Activated CD4-positive, alpha-beta T cell treated with anti-CD3 and anti-CD28 coated beads, Interleukin-2, amount 50 U/mL, for 16 hours (primary cell): ENCODE data around the gene SSNA1.

Experiments
- DNase-seq: peaks from one replicate; pipeline ENCODE4 v3.0.0-alpha.2; 2020

The SSNA1 gene

DNA sequence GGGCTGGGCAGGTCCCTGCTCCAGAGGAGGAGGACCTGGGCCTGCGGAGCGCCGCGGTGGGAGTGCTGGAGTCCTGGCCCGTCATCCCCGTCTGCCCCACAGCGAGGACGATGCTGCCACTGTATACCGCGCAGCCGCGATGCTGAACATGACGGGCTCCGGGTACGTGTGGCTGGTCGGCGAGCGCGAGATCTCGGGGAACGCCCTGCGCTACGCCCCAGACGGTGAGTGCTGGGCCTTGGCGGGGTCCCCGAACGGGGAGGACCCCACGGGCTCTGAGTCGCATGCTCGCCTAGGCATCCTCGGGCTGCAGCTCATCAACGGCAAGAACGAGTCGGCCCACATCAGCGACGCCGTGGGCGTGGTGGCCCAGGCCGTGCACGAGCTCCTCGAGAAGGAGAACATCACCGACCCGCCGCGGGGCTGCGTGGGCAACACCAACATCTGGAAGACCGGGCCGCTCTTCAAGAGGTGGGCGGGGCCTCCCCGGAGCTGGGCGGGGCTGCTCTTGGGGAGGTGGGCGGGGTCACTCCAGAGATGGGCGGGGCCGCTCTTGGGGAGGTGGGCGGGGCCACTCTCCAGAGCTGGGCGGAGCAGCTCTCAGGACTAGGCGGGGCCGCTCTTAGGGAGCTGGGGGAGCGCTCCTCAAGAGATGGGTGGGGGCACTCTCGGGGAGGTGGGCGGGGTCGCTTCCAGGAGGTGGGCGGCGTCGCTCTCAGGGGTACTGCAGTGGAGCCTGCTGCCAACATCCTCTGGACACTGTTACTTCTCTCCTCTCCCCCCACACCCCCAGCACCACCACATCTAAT, 31.7 kb upstream of the SSNA1 start:
- peak; percentile 54 for DNase-seq

DNA sequence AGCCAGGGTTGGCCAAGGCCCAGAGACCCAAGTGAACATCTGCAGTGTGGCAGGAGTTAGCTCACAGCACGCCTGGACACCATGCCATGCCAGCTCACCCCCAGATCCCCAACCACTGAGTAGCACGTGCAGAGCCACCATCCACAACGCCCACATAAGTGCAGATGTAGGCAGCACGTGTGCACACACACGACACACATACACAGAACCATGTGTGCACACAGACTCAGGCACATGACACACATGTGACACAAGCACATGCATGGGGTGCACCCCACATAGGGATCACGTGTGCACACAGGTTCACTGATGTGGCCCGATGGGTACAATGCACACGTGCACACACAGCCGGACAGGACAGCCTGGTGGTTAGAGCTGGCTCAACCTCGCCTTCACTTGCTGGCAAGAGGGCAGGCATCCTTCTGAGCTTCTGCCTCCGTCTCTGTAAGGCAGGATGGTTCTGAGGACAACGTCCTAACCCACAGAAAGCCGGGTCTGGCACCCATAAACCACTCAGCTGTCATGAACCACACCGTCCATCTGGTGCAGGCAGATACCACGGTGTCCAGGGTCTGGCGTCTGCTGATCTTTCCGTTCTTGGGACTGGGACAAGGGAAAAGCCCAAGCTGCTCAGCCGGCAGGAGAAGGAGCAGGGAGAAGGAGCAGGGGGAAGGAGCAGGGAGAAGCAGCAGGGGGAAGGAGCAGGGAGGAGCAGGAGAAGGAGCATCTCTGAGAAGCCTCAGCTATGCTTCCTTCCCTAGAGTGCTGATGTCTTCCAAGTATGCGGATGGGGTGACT, 30.7 kb upstream of the SSNA1 start:
- no peak for DNase-seq

DNA sequence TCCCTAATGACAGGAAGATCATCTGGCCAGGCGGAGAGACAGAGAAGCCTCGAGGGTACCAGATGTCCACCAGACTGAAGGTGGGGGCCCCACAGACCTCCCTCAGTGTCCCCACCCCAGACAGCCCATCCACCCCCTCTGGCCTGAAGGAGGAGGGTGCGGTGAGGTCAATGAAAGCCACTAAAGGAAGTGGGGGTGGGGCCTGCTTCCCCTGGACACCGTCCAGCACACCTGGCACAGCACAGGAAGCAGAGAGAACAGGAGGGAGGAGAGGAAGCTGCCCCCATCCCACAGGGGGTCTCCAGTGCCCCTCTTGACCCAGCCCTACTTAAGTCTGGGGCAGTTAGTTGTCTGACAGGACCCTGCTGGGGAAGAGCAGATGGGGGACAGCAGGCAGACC, 29.9 kb upstream of the SSNA1 start:
- no peak for DNase-seq

DNA sequence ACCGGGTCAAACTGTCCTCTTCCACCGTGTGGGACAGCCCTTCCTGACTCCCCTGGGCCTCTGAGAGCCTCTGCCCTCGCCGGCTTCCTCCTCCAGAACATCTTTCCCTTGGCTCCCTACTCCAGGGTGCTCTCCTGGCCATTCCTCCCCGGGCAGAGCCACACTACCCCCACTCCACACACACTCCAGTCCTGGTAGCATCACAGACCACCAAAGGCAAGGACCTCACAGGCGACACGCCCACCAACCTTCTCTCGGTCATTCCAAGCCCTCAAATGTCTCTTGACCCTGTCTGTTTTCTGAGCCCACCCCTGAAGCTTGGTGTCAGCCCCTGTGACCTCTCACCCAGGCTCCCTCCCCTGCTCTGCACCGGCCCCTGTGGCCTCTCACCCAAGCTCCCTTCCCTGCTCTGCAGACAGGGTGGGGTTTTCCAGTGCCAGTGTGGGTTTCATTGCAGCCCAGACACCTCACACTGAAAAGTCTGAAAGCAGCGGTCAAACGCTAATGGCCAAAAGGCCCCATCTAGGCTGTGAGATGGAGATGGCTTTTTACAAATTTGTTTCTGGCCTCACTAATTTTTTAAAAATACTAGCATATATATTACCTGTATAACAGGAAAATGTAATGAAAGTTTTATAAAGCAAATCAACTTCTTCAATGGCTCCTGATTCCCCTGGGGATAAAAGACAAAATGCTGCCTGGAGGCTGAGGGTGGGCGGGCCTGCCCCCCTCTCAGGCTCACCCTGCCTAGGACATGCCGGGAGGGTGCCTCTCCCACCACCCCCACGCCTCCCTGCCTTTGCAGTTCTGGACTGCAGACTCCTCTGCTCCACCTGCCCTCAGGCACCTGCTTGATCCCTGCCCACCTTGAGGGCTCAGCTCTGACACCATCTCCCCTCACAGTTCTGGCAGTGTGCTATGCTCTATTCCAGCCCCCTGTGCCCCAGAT, 29.1 kb upstream of the SSNA1 start:
- DNase-seq, result no peak

DNA sequence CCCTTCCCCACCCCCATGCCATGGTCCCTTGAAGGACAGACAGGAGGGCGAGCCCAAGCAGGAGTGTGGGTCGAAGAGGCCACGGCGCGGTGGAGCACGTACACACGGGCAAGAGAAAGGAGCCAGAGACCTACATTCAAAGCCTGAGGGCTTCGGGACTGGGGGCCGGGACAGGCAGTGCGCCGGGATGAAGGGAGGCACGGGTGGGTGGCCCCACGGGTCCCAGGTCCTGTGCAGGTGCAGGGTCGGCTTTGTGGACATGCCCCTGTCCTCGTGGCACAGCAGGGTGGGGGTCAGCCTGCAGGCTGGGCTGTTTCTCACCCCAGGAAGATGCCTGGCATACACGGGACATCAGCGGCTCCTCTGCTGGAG, 28.4 kb upstream of the SSNA1 start:
- no peak for DNase-seq

DNA sequence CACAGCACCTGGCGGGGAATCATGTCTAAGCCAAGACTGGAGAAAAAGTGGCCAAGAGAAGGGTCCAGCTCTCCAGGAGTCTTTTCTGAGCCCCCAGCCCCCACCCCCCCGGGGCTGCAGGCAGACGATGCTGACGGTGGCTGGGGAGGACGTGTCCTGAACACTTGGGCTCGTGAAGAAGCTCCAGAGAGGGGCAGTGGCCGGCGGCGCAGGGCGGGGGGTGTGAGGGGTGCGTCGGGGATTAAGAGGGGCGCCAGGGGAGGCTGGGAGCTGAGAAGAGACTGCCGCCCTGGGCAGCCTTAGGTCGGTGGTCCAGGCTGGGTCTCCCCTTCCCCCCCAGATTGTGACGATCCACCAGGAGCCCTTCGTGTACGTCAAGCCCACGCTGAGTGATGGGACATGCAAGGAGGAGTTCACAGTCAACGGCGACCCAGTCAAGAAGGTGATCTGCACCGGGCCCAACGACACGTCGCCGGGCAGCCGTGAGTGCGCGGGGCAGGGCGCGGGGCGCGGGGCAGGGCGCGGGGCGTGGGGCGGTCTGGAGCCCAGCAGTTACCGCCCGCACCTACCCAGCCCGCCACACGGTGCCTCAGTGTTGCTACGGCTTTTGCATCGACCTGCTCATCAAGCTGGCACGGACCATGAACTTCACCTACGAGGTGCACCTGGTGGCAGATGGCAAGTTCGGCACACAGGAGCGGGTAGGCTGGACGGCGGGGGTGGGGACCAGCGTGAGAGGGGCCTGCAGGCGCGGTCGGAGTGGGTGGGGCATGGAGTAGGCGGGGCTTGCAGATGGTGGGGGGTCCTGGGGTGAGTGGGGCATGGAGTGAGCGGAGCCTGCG, 27.5 kb upstream of the SSNA1 start:
- DNase-seq, result no peak

DNA sequence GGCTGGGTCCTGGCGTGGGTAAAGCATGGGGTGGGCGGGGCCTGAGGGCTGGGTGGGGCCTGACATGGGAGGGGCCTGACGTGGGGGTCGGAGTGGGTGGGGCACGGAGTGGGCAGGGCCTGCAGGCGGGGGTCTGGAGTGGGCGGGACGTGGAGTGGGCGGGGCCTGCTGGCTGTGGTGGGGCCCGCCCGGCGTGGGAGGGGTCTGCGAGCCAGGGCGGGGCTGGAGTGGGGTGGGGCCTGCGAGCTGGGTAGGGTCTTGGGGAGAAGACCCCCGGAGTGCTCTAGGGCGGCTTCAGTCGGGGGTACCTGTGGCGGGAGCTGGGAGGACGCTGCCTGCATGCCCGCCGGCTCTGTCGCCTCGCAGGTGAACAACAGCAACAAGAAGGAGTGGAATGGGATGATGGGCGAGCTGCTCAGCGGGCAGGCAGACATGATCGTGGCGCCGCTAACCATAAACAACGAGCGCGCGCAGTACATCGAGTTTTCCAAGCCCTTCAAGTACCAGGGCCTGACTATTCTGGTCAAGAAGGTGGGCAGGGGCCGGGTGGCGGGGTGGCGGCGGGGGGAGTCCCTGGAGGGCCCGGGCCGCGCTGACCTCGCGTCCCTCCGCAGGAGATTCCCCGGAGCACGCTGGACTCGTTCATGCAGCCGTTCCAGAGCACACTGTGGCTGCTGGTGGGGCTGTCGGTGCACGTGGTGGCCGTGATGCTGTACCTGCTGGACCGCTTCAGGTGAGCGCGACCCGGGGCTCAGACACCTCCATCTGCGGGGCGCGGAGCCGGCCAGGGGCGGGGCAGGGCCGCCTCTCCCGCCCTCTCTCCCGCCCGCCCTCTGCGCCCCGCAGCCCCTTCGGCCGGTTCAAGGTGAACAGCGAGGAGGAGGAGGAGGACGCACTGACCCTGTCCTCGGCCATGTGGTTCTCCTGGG, 26.7 kb upstream of the SSNA1 start:
- no peak for DNase-seq

DNA sequence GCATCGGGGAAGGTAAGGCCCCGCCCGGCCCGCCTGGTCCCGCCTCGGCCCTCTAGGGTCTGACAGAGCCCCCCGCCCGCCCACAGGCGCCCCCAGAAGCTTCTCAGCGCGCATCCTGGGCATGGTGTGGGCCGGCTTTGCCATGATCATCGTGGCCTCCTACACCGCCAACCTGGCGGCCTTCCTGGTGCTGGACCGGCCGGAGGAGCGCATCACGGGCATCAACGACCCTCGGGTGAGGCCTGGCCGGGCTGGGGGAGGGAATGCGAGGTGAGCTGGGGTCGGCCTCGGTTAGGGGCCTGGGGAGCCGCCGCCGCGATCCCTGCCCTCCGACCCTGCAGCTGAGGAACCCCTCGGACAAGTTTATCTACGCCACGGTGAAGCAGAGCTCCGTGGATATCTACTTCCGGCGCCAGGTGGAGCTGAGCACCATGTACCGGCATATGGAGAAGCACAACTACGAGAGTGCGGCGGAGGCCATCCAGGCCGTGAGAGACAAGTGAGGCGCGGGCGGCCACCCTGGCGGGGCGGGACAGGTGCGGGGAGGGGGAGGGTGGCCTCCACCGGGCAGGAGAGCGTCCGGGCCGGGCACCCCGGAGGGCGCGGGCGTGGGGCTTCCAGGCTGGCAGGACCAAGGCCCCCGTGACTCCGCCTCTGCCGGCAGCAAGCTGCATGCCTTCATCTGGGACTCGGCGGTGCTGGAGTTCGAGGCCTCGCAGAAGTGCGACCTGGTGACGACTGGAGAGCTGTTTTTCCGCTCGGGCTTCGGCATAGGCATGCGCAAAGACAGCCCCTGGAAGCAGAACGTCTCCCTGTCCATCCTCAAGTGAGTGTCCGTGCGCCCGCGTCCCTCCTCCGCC, 25.7 kb upstream of the SSNA1 start:
- no peak for DNase-seq

DNA sequence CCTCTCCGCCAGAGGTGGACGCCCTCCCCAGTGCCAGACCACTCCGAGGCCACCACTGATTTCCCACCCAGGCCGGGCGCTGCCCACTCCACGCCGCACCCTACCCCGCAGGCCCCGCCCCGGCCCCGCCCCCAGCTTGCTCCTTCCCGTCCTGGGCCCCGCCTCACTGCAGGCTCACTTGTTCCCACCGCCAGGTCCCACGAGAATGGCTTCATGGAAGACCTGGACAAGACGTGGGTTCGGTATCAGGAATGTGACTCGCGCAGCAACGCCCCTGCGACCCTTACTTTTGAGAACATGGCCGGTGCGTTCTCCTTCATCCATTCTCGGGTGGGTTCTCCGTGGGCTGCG, 25.1 kb upstream of the SSNA1 start:
- no peak for DNase-seq

DNA sequence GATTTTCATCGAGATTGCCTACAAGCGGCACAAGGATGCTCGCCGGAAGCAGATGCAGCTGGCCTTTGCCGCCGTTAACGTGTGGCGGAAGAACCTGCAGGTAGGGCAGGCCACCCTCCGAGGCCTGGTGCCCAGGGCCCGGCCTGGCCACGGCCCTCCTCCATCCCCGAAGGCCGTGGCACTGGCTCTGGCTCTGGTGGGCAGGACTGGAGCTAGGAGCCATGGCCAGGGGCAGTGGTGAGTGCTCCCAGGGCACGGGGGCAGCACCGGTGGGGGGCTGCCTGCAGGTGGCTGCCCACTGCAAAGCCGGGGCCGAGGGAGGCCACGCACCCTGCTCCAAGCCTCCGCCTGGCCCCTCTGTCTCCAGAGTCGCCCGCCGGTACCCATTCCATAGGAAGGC, 24.7 kb upstream of the SSNA1 start:
- DNase-seq, result no peak

DNA sequence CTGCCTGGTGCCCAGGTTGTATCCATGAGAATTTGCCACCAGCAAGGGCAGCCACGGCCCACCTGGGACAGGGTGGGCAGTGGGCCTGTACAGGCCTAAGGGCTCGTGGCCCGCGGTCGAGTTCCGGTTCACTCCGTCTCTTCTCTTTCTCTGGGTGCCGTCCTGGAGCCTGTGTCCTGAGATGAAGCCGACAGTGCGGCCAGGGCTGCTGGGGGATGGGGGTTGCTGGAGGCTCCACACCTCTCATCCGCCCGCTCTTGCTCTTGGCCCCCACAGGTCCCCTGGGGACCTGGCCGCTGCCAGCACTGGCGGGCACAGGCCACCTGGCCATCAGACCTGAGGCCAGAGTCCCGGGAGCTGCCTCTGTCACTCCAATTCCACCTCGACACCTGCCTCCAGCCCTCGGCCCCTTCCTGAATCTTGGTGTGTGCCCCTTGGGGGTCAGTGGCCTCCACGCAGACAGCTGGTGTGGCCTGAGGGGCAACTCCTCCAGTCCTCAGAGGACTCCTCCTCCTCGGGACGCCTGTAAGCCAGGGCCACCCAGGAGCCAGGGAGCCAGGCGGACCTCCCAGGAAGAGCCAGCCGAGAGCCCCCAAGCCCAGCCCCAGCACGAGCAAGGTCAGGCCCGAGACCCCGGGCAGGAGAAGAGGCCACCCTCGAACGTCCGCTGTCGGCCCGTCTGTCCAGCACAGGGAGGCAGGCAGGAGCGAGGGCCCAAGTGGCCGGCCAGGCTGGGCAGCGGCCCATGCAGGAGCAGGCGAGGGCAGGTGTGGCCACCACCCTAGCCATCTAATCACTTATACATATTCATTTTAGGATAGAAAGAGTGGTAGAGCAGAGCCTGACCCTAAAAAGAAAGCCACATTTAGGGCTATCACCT, 23.9 kb upstream of the SSNA1 start:
- DNase-seq, result no peak

DNA sequence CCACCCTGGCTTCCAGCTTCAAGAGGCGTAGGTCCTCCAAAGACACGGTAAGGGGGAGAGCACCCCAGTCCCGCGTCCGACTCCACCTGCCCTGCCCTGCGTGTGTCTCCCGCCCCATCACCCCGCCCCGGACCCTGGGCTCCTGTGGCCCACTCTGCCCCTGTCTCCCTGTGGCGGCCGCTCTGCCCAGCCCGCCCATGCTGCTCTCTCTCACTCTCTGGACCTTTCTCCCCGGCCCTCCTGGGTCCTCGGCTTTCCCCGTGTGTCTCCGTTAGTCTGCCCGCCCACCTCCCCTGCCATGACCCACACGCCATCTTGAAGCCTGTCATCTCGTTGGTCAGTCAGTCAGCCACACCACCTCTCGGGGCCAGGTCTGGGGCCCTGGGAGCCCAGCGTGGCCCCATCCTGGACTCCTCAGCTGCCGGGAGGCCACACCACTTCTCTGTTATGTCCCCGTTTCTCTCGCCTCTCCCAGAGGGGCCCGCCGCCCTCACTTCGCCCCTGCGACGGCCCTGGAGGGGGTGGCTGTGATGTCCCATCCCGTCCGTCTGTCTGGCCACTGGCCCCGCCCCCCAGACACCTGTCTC, 23.1 kb upstream of the SSNA1 start:
- no peak for DNase-seq

DNA sequence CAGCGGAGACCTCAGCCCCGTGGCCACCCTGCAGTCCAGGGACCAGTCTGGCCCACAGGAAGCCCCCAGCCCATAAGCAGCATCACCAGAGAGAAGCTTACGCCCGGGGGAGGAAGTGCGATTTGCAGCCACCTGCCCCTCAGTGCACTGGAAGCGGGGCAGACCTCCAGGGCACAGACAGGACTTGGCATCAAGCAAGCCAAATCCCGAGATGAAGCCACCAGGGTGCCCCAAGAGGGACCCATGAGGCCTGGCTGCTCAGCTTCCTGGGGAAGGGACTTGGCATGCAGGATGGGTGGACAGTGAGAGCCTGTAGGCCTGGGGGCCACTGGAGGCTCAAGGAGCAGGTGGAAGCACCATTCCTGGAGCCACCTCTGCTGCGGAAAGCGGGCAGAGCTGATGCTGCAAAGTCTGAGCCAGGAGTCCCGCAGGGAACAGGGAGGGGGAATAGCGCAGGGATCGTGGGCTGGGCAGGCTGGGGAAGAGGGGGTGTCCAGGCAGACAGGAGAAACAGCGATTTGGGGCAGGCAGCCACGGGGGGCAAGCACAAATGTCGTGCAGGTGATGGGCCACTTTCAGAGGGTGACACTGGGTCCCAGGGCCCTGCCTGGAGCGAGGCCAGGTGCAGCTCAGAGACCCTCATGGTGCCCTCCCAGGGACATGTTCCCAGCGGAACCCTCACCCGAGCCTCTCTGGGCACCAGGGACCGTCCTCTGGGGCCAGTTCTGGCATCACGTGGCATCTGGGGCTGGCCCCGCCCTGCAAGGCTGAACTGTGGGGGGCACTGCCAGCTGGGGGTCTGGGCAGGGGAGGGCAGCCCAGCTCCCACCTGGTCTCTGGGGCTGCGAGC, 21.9 kb upstream of the SSNA1 start:
- DNase-seq, result no peak

DNA sequence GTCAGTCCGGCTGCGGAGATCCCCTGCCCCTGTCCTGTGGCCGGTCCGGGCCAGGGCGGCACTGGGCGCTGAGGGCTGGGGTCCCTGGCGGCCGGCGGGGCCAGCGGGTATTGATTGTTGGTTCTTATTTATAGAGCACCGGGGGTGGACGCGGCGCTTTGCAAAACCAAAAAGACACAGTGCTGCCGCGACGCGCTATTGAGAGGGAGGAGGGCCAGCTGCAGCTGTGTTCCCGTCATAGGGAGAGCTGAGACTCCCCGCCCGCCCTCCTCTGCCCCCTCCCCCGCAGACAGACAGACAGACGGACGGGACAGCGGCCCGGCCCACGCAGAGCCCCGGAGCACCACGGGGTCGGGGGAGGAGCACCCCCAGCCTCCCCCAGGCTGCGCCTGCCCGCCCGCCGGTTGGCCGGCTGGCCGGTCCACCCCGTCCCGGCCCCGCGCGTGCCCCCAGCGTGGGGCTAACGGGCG, 21.2 kb upstream of the SSNA1 start:
- DNase-seq, result no peak

DNA sequence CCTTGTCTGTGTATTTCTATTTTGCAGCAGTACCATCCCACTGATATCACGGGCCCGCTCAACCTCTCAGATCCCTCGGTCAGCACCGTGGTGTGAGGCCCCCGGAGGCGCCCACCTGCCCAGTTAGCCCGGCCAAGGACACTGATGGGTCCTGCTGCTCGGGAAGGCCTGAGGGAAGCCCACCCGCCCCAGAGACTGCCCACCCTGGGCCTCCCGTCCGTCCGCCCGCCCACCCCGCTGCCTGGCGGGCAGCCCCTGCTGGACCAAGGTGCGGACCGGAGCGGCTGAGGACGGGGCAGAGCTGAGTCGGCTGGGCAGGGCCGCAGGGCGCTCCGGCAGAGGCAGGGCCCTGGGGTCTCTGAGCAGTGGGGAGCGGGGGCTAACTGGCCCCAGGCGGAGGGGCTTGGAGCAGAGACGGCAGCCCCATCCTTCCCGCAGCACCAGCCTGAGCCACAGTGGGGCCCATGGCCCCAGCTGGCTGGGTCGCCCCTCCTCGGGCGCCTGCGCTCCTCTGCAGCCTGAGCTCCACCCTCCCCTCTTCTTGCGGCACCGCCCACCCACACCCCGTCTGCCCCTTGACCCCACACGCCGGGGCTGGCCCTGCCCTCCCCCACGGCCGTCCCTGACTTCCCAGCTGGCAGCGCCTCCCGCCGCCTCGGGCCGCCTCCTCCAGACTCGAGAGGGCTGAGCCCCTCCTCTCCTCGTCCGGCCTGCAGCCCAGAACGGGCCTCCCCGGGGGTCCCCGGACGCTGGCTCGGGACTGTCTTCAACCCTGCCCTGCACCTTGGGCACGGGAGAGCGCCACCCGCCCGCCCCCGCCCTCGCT, 20.5 kb upstream of the SSNA1 start:
- DNase-seq, result no peak

DNA sequence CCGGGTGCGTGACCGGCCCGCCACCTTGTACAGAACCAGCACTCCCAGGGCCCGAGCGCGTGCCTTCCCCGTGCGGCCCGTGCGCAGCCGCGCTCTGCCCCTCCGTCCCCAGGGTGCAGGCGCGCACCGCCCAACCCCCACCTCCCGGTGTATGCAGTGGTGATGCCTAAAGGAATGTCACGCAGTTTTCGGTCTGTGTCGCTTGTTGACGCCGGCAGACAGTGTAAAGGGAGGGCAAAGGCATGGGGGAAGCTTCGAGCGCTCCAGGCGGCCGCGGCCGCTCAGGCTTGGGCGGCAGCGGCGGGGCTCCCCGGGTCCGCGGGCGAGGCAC, 19.9 kb upstream of the SSNA1 start:
- DNase-seq, result no peak
